Nucleus accumbens (tissue), 56 donors: Measurements from ENCODE around the gene URB2.
"Not testable (repeated sequence)": the region's sequence is repeated elsewhere in the genome, so short reads cannot be mapped to it uniquely, and the experiment has no call there.

Experiments used
- DNase-seq, 56 donors: peaks; one replicate each; lab custom pipeline; 2025; lab: John Stamatoyannopoulos, UW

The URB2 gene

DNA sequence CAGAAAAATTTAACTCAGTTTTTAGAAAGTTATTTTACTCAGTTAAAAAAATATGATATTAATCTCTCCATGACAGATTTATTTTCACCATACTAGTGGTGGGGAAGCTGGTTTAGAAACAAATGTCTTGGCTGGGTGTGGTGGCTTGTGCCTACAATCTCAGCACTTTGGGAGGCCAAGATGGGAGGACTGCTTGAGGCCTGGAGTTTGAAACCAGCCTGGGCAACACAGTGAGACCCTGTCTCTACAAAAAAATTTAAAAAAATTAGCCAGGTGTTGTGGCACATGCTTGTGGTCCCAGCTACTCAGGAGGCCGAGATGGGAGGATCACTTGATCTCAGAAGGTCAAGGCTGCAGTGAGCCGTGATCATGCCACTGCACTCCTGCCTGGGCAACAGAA lies 17.5 kb upstream of the URB2 start:
- DNase-seq = no peak

DNA sequence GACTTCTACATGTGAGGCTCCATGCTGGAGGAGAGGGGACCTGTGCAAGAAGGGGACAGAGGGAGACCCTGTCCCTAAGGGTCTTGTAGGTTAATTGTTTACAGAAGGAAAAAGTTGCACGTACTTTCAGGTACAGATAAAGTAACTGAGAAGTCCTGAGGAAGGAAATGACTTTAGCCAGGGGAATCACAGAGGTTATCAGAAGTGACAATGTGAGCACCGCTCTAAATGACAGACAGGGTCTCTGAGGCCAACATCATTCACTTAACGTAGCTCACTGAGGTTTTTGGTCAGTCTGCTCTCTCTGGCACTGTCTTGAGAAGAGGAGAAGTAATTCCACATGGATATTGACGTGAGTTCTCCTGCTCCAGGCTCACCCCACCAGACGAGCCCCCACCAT lies 12.1 kb upstream of the URB2 start:
- DNase-seq = no peak

DNA sequence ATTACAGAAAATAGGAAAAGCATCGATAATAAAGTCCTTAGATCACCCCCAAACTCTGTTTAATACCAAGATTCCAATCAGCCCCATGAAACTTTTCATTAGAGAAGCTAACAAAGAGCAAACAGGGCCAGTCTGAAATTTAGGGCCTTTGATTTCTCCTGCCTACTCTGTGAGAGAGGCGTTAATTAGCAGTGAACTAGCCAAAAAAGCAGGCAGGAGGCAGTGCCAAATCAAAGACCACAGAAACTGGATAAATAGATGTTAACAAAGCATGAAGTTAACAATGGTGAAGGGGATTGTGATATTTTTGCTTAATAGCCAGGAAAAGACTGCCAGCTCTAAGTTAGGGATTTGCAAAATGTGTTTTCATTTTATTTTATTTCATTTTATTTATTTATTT lies 11.3 kb upstream of the URB2 start:
- no peak for DNase-seq

DNA sequence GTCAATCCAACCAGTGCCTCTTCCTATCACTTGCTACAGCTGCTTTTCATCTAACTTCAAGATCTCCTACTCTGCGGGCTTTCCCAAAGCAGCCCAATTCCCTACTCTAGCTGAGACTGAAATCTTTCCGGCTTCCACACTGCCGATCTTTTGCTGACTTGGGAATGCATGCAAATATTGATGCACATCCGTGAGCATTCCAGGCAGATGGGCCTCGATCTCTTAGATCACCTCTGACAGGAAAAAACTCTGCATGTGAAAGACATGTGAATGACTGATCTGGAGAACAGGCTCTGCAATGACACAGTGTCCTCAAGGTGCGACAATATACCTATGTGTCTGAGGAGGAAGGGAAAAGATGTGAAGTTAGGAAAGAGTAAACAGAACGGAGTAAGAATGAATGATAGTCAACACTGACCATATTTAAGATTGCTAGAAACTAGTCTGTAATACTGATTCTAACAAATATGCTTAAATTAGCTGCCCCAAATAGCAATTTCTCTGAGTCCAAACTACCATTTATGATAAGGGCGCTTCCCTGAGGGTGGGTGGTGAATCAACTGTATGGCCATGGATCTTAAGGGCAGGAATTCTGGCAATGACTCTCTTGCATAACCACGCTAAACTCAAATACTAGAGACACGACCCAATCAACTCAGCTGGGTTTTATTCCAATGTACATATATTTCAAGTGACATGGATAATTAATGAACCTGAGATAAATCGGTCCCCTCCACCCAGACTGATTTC lies 8.5 kb upstream of the URB2 start:
- DNase-seq = no peak

DNA sequence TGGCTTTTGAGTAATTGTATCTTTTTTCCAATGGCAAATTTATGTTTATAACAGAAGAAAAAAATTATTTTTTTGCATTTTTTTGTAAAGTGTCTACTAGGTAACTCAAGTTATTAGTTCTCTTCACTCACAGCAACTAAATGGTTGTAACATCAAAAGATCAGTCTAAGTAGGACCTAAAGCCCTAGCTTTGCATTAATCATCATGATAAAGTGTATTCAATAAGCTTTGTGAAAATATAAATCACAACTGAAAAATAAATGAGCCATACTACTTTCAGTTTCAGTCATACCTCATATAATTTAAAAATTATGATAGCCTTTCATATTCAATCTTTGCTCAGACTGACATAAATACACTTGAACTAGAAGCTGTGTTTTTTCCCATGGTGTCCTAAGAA lies 7.0 kb upstream of the URB2 start:
- DNase-seq = no peak

DNA sequence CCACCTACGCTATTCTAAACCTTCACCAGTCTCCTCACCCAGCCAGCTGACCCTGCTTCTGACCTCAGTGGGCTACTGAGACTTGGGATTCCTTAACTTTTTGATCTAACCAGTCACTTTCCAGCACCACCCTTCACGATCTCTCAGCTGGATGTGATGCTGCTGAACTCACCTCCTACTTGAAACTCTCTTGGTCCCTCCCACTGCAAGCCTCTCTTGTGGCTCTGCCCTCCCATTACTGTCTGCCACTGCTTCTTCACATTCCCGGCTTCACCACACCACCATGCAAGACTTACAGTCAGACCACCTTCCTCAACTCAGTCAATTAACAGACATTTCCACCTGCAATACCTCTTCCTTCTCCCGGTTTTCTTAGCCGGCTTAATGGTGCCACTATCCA lies 6.4 kb upstream of the URB2 start:
- no peak for DNase-seq

DNA sequence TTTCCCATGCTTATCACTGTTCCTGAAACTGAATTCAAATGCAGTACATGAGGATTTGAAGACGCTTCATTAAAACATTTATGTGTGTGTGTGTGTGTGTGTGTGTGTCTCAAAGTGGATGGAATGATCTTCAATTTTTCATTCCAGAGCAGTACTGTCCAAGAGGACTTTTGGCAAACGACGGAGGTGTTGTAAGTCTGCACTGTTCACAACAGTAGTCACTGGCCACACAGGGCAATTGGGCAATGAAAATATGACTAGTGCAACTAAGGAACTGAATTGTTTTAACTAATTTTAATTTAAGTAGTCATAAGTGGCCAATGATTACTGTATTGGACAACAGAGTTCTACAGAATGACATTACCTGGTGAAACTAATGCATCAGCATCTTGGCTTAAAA lies 5.2 kb upstream of the URB2 start:
- DNase-seq = no peak

DNA sequence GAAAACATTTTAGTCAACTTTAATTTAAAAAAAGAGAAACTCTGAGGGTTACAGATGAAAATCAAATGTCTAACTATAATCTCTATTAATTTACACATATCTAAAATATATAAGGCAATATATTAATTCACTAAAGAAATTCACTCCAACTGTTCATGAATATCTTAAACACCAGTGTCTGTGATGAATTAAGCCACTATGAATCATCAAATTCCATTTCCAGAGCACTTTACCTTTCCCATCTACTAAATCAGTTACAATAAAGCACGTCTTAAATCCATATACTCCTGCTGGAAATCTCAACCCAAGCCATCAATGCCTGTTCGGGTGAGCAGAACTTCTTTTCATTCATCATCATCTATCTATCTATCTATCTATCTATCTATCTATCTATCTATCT lies 4.4 kb upstream of the URB2 start:
- DNase-seq = no peak

DNA sequence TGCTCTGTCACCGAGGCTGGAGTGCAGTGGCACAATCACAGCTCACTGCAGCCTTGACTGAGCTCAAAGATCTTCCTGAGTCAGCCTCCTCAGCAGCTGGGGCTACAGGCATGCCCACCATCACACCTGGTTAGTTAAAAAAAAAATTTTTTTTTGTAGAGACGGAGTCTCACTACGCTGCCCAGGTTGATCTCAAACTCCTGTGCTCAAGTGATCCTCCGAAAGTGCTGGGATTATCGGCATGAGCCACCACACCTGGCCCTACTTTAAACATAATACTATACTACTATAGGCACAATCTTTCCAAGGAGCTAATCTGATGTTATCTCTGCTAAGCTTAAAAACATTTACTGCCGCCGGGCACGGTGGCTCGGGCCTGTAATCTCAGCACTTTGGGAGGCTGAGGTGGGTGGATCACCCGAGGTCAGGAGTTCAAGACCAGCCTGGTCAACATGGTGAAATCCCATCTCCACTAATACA lies 3.4 kb upstream of the URB2 start:
- not testable (repeated sequence) for DNase-seq

DNA sequence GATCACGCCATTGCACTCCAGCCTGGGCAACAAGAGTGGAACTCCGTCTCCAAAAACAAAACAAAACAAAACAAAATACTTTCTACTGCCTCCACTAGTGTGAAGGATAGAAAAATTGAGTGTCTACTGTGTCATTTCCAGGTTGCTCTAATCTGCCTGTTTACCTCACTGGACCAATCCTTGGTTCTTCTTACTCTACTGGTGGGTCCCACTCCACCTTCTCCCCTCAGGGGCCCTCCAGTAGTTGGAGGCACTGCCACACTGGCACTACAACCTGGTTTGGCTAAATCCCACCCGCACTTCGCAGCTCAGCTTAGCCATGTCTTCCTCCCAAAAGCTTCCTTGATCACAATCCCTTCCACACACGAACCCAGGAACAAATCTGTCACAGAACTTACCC lies 2.8 kb upstream of the URB2 start:
- DNase-seq = no peak

DNA sequence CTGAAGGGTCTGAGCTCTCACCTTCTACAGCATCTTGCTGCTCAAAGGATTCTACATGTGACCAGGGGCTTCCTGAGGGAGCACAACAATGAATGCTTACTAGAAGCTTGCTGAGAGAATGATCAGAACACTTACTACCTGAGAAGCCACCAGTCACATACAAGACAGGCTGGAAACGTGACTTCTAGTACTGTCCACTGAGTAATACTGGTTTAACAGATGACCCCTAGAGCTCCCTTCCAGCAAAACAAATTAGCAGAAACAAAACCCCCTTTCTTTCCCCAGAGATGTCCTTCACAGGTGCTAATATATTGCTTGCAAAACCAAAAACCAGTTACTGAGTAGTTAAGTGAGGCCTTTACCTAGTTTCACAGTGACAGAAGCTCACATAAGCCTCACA lies 2.2 kb upstream of the URB2 start:
- no peak for DNase-seq

DNA sequence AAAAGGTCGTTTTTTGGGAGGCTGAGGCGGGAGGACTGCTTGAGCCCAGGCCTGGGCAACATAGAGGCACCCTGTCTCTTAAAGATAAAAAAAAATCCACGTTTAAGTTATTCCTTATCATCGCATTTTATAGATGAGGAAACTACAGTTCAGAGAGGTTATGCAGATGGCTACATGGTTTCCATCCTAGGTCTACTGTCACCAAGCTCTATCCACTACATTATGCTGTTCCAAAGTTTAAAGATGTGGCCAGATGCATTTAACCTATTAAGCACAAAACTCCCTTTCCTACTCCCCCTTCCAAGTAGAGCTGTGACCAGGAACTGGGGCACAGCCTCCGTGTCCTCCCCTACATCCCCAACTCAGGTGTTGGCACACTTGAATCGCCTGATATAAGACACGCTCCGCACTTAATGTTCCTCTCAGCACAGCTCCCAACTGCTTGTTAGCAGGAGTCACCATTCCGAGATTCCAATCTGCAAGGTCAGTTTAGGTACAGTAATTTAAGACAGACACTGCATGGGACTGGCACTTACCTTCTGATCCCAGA lies 1.5 kb upstream of the URB2 start:
- DNase-seq = no peak

DNA sequence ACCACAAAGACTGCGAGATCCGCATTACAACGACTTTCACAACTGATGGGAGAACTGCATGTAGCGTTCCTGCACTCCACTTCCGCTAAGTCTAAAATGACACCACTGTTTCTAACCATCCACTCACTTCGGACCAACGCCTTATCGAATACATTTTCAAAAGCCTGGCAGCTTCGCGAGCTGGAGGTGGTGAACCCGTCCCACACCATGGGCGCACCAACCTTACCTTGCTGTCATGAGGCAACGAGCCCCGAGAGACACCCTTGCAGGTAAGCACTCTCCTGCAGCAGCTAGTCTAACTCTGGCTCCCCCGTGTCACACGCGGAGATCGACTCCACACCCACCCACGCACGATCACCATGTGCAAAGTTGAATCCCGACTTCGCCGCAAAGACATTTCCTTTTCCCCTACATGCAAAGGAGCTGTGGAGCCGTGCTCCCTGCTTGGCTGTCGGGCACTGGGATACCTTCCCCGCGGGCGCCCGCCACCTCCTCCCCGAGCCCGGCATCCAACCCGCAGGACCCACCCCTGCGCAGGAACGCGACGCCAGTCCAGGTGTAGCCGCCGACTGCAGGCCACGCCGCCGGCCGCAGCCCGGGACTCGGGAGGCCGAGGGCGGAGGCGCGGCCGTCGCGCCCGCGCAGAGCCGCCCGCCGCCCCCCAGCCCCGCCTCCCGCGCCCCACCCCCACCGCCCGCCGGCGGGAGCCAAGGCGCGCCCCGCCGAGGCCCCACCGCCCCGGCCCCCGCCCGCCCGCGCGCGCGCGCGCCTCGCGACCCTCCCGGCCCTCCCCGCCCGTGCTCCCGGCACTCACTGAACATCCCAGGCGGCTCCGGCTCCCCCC lies 754 bp upstream of the URB2 start:
- DNase-seq = peak in 43 of 56 donors; percentile 9 to 75 (median 51)

DNA sequence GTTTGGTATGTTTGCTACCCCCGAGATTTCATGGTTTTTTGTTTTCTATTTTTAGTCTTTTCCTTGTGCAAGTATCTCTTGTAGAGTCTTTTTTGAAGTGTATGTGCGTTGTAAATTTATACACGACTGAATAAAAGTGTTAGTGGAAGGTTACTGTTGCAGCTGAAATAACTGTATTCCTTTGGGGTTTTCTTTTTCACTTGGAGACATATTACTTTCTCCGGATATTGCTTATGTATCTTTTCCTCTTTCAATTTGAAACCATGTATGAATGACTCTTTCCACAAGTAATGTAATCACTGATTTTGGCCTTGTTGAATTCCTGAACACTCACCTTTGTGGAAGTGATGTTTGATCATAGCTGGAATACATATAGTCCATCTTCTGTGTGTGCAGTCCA lies 956 bp downstream of the URB2 start:
- DNase-seq = no peak

DNA sequence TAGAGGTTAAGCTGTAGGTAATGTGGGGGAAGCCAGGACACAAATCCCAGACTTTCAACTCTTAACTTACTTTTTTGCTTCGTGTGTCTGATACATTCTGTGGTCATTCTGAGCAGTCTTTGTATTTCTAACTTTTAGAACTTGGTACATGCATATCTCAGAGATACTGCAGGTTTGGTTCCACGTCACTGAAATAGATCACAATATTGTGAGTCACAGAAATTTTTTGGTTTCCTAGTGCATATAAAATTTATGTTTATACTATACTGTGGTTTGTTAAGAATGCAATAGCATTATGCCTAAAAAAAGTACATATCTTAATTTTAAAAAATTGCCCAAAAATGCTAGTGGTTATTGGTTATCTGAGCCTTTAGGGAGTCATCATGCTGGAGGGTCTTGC lies 3.2 kb downstream of the URB2 start:
- DNase-seq = no peak

DNA sequence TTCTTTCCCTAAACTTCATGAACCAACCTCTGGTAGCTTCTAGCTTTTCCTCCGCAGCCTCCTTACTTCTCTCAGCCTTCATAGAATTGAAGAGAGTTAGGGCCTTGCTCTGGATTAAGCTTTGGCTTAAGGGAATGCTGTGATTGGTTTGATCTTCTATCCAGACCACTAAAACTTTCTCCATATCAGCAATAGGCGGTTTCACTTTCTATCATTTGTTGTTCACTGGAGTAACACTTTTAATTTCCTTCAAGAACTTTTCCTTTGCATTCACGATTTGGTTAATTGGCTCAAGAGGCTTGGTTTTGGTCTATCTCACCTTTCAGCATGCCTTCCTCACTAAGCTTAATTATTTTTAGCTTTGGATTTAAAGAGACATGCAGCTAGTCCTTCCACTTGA lies 5.1 kb downstream of the URB2 start:
- no peak for DNase-seq

DNA sequence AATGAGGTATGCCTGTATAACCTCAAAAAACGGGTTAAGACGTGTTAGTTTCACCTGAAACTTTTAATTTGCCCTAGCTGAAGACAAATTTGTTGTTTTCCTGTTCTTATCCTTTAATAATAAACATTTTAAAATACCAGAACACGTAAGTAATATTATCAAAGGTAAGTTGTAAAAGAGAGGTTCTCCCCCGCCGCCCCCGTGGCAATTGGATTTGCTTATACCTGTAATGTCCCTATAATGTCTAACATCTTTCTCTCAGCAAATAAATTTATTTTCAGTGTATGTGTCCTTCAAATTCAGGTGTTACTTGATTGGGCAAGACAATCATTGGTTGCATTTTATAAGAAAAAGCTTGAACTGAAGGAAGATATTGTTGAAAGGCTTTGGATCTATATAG lies 5.9 kb downstream of the URB2 start:
- DNase-seq = no peak

DNA sequence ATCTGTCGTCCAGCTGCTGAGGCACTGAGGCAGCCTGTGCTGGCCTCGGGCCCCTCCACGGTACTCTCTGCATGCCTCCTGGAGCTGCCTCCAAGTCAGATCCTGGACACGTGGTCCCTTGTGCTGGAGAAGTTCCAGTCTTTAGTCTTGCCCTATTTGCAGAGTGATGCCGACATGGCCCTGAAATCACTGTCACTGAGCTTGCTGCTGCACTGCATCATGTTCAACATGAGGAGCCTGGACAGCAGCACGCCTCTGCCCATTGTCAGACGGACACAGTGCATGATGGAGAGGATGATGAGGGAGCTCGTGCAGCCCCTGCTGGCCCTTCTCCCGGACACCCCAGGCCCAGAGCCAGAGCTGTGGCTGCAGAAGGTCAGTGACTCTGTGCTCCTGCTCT lies 10.0 kb downstream of the URB2 start:
- DNase-seq = no peak

DNA sequence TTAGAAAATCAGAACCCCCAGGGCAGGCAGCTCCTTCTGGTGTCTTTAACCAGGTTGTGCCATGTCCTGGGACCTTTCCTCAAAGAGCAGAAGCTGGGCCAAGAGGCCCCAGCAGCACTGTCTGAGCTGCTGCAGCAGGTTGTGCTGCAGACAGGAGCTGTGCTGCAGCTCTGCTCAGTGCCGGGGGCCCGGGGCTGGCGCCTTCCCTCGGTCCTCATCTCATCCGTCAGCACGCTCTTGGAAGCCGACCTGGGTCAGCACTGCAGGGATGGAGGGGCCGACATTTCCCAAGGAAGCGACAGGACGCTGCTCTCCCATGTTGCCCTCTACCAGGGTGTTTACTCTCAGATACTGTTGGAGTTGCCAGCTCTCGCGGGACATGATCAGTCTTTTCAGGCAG lies 11.7 kb downstream of the URB2 start:
- no peak for DNase-seq

DNA sequence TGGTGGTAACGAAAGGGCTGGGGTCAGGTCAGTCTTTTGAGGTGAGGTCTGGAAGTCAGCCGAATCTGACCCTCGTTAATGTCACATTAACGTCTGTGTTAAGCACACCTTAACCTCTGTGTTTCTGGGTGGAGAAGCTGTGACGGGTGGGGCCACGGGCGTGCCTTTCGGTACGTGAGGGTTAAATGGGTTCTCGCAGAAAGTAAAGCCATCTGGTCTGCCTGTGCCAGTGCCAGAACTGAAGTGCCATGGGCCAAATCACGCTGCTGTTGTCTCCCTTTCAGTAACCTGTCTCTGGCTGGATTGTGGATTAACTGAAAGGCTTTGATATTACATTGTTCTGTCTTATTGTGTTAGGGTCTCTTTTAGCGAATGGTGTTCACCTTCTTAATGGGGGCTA lies 14.4 kb downstream of the URB2 start:
- DNase-seq = no peak

DNA sequence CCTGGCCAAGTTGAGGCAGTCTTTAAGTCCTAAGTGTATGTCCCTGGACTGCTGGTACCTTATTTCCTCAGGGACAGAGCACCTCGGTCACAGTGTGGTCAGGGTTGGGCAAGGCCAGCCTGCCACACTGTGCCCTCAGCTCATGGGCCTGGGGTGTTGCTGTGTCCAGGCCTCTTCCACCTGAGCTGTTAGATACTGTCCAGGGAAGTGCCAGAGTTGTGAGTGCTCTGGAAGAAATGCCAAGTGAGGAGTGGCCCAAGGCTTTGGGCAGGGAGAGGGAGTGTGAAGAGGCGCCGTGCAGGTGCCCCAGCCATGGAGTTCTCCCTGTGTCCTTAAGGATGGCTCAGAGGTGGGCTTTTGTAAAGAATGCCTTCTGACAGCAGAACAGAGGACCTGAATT lies 15.3 kb downstream of the URB2 start:
- DNase-seq = no peak

DNA sequence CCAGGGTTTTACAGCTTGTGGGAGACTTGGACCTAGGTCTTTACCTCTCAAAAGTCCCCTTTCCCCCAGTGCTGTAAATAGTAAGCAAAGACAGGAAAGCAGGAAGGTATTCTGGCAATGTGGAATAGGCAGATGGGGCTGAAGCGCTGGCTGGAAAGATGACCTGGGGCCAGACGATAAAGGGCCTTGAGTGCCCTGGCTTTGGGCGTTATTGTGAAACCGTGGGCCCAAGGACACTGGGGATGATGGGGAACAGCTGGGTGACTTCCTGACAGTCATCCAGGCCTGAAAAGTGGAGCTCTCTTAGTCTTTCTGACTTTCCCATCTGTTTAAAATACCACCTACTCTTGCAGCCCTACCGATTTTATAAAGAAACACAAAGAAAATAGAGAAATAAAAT lies 16.3 kb downstream of the URB2 start:
- DNase-seq = no peak
